Parathyroid adenoma (tissue), 2 donors: ENCODE data around the gene SLC7A11.
"Not testable (repeated sequence)": the region's sequence is repeated elsewhere in the genome, so short reads cannot be mapped to it uniquely, and the experiment has no call there.

Source experiments
- H2AFZ ChIP-seq: fragments of 300-600 bp; sonication (generic); one replicate; pipeline ENCODE4 v1.7.0; 2017; ENCODE audit warnings: antibody characterized with exemption, mild to moderate bottlenecking
- H3K27ac ChIP-seq: fragments of 300-600 bp; sonication (generic); one replicate; pipeline ENCODE4 v1.7.0; 2017
- H3K27me3 ChIP-seq: fragments of 300-600 bp; sonication (generic); one replicate; pipeline ENCODE4 v1.7.0; 2017; ENCODE audit warnings: low read length; ENCODE audit not compliant: control insufficient read depth, insufficient read depth
- H3K36me3 ChIP-seq: fragments of 300-600 bp; sonication (generic); one replicate; pipeline ENCODE4 v1.7.0; 2017; ENCODE audit warnings: low read length; ENCODE audit not compliant: control insufficient read depth, insufficient read depth
- H3K4me1 ChIP-seq: fragments of 300-600 bp; sonication (generic); one replicate; pipeline ENCODE4 v1.7.0; 2017; ENCODE audit warnings: control low read depth
- H3K4me2 ChIP-seq: fragments of 300-600 bp; sonication (generic); one replicate; pipeline ENCODE4 v1.7.0; 2017; ENCODE audit warnings: low read length
- H3K4me3 ChIP-seq: fragments of 300-600 bp; sonication (generic); one replicate; pipeline ENCODE4 v1.7.0; 2017; ENCODE audit warnings: low read depth, low read length
- H3K79me2 ChIP-seq: fragments of 300-600 bp; sonication (generic); one replicate; pipeline ENCODE4 v1.7.0; 2017; ENCODE audit warnings: control low read depth
- H3K9ac ChIP-seq: fragments of 300-600 bp; sonication (generic); one replicate; pipeline ENCODE4 v1.7.0; 2017; ENCODE audit warnings: mild to moderate bottlenecking
- H3K9me3 ChIP-seq: fragments of 300-600 bp; sonication (generic); one replicate; pipeline ENCODE4 v1.7.0; 2017; ENCODE audit warnings: low read length; ENCODE audit not compliant: control insufficient read depth
- CTCF ChIP-seq: fragments of 300-600 bp; sonication (generic); IDR thresholded peaks from one replicate; pipeline ENCODE4 v1.7.0; 2017; ENCODE audit warnings: antibody characterized with exemption, mild to moderate bottlenecking
- donor health status: primary hyperparathyroidism.

Gene SLC7A11

GRCh38 chr4:138218976-138219375, 23.2 kb downstream of the SLC7A11 start:
- no peaks in the 10 kb centered on the region for H3K4me1 ChIP-seq
- H3K9me3 ChIP-seq = no peaks in the 10 kb centered on the region
- H3K36me3 ChIP-seq = no peaks in the 10 kb centered on the region
- H3K4me3 ChIP-seq = no peak overlapping the region
- H3K27ac ChIP-seq = no peak overlapping the region
- H3K27me3 ChIP-seq = no peaks in the 10 kb centered on the region
- H3K4me2 ChIP-seq = no peak overlapping the region
- H3K79me2 ChIP-seq = no peaks in the 10 kb centered on the region
- no peak overlapping the region for H3K9ac ChIP-seq
- H2AFZ ChIP-seq = no peak overlapping the region
- TF ChIP-seq CTCF = no peak

- H3K36me3 ChIP-seq = no peaks in the 10 kb centered on the region
- no peak for TF ChIP-seq CTCF
- H3K9me3 ChIP-seq = no peaks in the 10 kb centered on the region
- no peak overlapping the region for H3K4me2 ChIP-seq
- H3K4me3 ChIP-seq = no peak overlapping the region
- no peaks in the 10 kb centered on the region for H3K27me3 ChIP-seq
- no peak overlapping the region for H3K27ac ChIP-seq
- H3K4me1 ChIP-seq = no peaks in the 10 kb centered on the region
- H3K9ac ChIP-seq = no peak overlapping the region
- H3K79me2 ChIP-seq = no peaks in the 10 kb centered on the region
- no peak overlapping the region for H2AFZ ChIP-seq
Observed at GRCh38 chr4:138217567-138217966, 24.6 kb downstream of the SLC7A11 start.

- no peaks in the 10 kb centered on the region for H3K9me3 ChIP-seq
- no peaks in the 10 kb centered on the region for H3K79me2 ChIP-seq
- H2AFZ ChIP-seq = no peak overlapping the region
- no peak overlapping the region for H3K4me3 ChIP-seq
- H3K4me1 ChIP-seq = no peaks in the 10 kb centered on the region
- no peaks in the 10 kb centered on the region for H3K36me3 ChIP-seq
- no peak for TF ChIP-seq CTCF
- no peak overlapping the region for H3K27ac ChIP-seq
- no peaks in the 10 kb centered on the region for H3K27me3 ChIP-seq
- H3K4me2 ChIP-seq = no peak overlapping the region
- no peak overlapping the region for H3K9ac ChIP-seq
Observed at GRCh38 chr4:138216272-138216867, 25.8 kb downstream of the SLC7A11 start.

GRCh38 chr4:138210576-138210975, 31.6 kb downstream of the SLC7A11 start:
- H3K9ac ChIP-seq, H3K4me3 ChIP-seq, H3K27ac ChIP-seq, H3K4me1 ChIP-seq, H3K79me2 ChIP-seq, H2AFZ ChIP-seq, H3K36me3 ChIP-seq, H3K4me2 ChIP-seq, H3K9me3 ChIP-seq, H3K27me3 ChIP-seq: not testable (repeated sequence)

GRCh38 chr4:138209094-138209493, 33.1 kb downstream of the SLC7A11 start:
- Histone ChIP-seq H3K9ac (no peak overlapping the region), H3K9me3 (no peaks in the 10 kb centered on the region), H3K27ac (no peak overlapping the region), H3K79me2 (no peaks in the 10 kb centered on the region), H3K36me3 (no peaks in the 10 kb centered on the region), H2AFZ (no peak overlapping the region), H3K27me3 (no peaks in the 10 kb centered on the region), H3K4me3 (no peak overlapping the region), H3K4me2 (no peak overlapping the region), H3K4me1 (no peaks in the 10 kb centered on the region)
- no peak for TF ChIP-seq CTCF
